Caco-2 (cell line): ENCODE measurements around the gene GUCD1. TPM values are rescaled to one million over a fixed set of nuclear protein-coding genes. Genes with fewer than 3 reads are reported as not detected.
"Not testable (repeated sequence)": the region's sequence is repeated elsewhere in the genome, so short reads cannot be mapped to it uniquely, and the experiment has no call there.

ENCODE experiments used
- BruUV-seq: library from RNA; stranded (reverse); fragments of 400-500 nt; replicated peaks from 2 replicates; lab custom pipeline; 2021; lab: Mats Ljungman, UMichigan
- CTCF ChIA-PET: fragments of 300-600 bp; sonication (Branson Sonifier 250); formaldehyde crosslinking; loops from one replicate; lab custom pipeline; 2022; ENCODE audit warnings: antibody characterized with exemption; lab: Charles Lee
- POLR2A ChIA-PET: fragments of 300-600 bp; sonication (Branson Sonifier 250); formaldehyde crosslinking; loops from one replicate; lab custom pipeline; 2022; ENCODE audit warnings: antibody characterized with exemption; lab: Charles Lee
- DNase-seq, 2 experiments: peaks; one replicate each; pipeline versions ENCODE4 v3.0.0 to v3.0.0-alpha.2; 2020 to 2022
- H3K27me3 ChIP-seq: replicated peaks from 2 replicates; pipeline ENCODE4 v1.6.0; 2011; ENCODE audit warnings: low read length; ENCODE audit not compliant: control insufficient read depth, insufficient read depth
- H3K36me3 ChIP-seq: 2 replicates; pipeline ENCODE4 v1.5.1; 2011; ENCODE audit warnings: low read length; ENCODE audit not compliant: control insufficient read depth, insufficient read depth
- H3K4me1 ChIP-seq: fragments of 250-450 bp; sonication (Bioruptor Pico); 2 replicates; pipeline ENCODE4 v1.5.1; 2020; ENCODE audit warnings: mild to moderate bottlenecking
- H3K4me3 ChIP-seq: 2 replicates; pipeline ENCODE4 v1.5.1; 2011; ENCODE audit warnings: low read depth, mild to moderate bottlenecking, control low read depth, low read length
- H3K9me3 ChIP-seq: fragments of 250-450 bp; sonication (Bioruptor Pico); 2 replicates; pipeline ENCODE4 v1.5.1; 2020; ENCODE audit warnings: mild to moderate bottlenecking, moderate library complexity
- H3K27ac Mint-ChIP-seq: one replicate; pipeline ENCODE4 v1.8.0; 2022; ENCODE audit warnings: mixed read lengths; ENCODE audit not compliant: unreplicated experiment
- H3K27me3 Mint-ChIP-seq: one replicate; pipeline ENCODE4 v1.8.0; 2022; ENCODE audit warnings: mixed read lengths; ENCODE audit not compliant: insufficient read depth, unreplicated experiment
- H3K36me3 Mint-ChIP-seq: one replicate; pipeline ENCODE4 v1.8.0; 2022; ENCODE audit warnings: mild to moderate bottlenecking, mixed read lengths; ENCODE audit not compliant: insufficient read depth, unreplicated experiment
- H3K4me1 Mint-ChIP-seq: one replicate; pipeline ENCODE4 v1.8.0; 2022; ENCODE audit warnings: low read depth, mixed read lengths; ENCODE audit not compliant: unreplicated experiment
- H3K4me3 Mint-ChIP-seq: one replicate; pipeline ENCODE4 v1.8.0; 2022; ENCODE audit warnings: mild to moderate bottlenecking, moderate library complexity, mixed read lengths; ENCODE audit not compliant: unreplicated experiment
- H3K9me3 Mint-ChIP-seq: one replicate; pipeline ENCODE4 v1.8.0; 2022; ENCODE audit warnings: mixed read lengths; ENCODE audit not compliant: unreplicated experiment
- intact Hi-C: fragments of 100-400 bp; cut with micrococcal nuclease; formaldehyde crosslinking; loops from one replicate; pipeline ENCODE4 v1.10.0; 2022; ENCODE audit not compliant: unreplicated experiment
- total RNA-seq: library from RNA; stranded (reverse); gene quantifications from 2 replicates; pipeline ENCODE4 v1.2.3, GENCODE V29; 2022
- TF ChIP-seq, protein P1 (sequence below), 2 experiments: fragments of 200-600 bp in 1 of 2; IDR thresholded peaks; 1 replicate in 1 of 2; 2 replicates in 1 of 2; pipeline versions ENCODE4 v1.5.1 to v1.8.0; 2011 to 2022; ENCODE audit warnings: antibody characterized with exemption in 1 of 2, control low read depth in 1 of 2, inconsistent platforms in 1 of 2, low read depth in 1 of 2, low read length in 1 of 2, mild to moderate bottlenecking in 1 of 2, moderate library complexity in 1 of 2; ENCODE audit not compliant: insufficient read depth in 1 of 2, severe bottlenecking in 1 of 2, unreplicated experiment in 1 of 2

GUCD1 gene
- total RNA-seq, 1 experiment from 2014 or later = 127 TPM

DNA sequence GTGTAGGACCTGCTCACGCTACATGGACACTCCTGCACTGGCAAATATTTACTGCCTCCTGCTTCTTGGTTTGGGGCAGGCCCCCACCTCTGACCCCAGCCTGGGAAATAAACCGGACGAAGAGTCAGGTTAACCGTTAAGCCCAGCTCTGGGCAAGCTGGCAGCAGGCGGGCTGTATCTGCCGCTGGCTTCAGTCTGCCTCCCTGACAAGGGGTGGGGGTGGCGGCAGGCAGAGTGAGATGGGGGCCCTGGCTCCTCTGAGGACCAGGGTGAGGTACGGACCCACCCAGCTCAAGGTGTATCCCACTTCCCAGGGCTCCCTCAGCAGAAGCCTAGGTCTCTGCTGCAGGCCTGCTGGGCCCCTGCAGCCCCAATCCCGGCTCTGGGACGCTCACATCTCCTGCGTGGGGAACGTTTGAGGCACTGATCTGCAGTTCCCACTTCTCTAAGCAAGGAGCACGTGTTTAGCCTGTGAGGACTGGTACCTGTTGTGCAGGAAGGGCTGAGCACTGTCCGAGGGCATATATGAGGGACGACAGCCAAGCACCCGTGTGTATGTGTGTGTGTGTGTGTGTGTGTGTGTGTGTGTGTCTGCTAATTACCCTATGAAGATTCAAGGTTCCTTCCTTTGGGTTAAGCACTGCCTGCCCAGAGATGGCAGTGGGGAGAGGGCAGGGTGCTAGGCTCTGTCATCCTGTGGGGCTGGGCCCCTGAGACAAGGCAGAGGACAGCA lies 39.1 kb upstream of the GUCD1 start:
- Mint-ChIP-seq H3K9me3 (no peaks in the 10 kb centered on the region), H3K36me3 (no peaks in the 10 kb centered on the region), H3K27me3 (no peaks in the 10 kb centered on the region), H3K27ac (peak overlapping the region; percentile 79), H3K4me3 (peak overlapping the region; percentile 86), H3K4me1 (no peaks in the 10 kb centered on the region)
- TF ChIP-seq, protein P1, sequence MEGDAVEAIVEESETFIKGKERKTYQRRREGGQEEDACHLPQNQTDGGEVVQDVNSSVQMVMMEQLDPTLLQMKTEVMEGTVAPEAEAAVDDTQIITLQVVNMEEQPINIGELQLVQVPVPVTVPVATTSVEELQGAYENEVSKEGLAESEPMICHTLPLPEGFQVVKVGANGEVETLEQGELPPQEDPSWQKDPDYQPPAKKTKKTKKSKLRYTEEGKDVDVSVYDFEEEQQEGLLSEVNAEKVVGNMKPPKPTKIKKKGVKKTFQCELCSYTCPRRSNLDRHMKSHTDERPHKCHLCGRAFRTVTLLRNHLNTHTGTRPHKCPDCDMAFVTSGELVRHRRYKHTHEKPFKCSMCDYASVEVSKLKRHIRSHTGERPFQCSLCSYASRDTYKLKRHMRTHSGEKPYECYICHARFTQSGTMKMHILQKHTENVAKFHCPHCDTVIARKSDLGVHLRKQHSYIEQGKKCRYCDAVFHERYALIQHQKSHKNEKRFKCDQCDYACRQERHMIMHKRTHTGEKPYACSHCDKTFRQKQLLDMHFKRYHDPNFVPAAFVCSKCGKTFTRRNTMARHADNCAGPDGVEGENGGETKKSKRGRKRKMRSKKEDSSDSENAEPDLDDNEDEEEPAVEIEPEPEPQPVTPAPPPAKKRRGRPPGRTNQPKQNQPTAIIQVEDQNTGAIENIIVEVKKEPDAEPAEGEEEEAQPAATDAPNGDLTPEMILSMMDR (IDR thresholded peaks at IDR 0.05; ENCODE audit: insufficient read depth in 1 of 2, low read depth in 1 of 2, low read length in 1 of 2, severe bottlenecking in 1 of 2, unreplicated experiment in 1 of 2) = no peak
- BruUV-seq = no TSS peak
- ChIA-PET CTCF (interaction anchor here (0.9 kb wide), 1 partner anchor 10 kb away, joined by 3 read pairs; no protein-coding TSS in a partner anchor), POLR2A (no interaction called here)
- no peak for DNase-seq
- H3K4me3 ChIP-seq = no peak overlapping the region
- H3K9me3 ChIP-seq = no peaks in the 10 kb centered on the region
- intact Hi-C loops = loop anchor here (1.0 kb wide), 2 partner anchors 15 to 39 kb away; partner anchors contain the start of genes GUCD1 and SNRPD3
- no peaks in the 10 kb centered on the region; the same call in 1 of the 2 replicates for H3K36me3 ChIP-seq
- H3K4me1 ChIP-seq = peaks cover 10% of the 10 kb centered on the region
- H3K27me3 ChIP-seq = no peaks in the 10 kb centered on the region

DNA sequence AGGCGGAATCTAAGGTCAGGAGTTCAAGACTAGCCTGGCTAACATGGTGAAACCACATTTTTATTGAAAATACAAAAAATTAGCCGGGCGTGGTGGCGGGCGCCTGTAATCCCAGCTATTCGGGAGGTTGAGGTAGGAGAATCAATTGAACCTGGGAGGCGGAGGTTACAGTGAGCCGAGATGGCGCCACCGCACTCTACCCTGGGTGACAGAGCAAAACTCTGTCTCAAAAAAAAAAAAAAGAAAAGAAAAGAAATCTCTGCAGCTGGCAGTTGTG lies 38.6 kb upstream of the GUCD1 start:
- H3K27ac Mint-ChIP-seq = peak overlapping the region; percentile 79
- ChIA-PET POLR2A (interaction anchor here (1.0 kb wide), 1 partner anchor 196 kb away, joined by 4 read pairs; no protein-coding TSS in a partner anchor), CTCF (interaction anchor here (0.9 kb wide), 1 partner anchor 10 kb away, joined by 3 read pairs; no protein-coding TSS in a partner anchor)
- not testable (repeated sequence) for DNase-seq, H3K27me3 Mint-ChIP-seq, H3K9me3 Mint-ChIP-seq, H3K36me3 Mint-ChIP-seq, H3K4me1 Mint-ChIP-seq, H3K9me3 ChIP-seq, H3K36me3 ChIP-seq, H3K27me3 ChIP-seq
- peak overlapping the region; percentile 86 for H3K4me3 Mint-ChIP-seq
- H3K4me1 ChIP-seq = peaks cover 10% of the 10 kb centered on the region
- intact Hi-C loops = loop anchor here (1.0 kb wide), 2 partner anchors 14 to 38 kb away; partner anchors contain the start of genes GUCD1 and SNRPD3
- BruUV-seq = TSS peak; percentile 93
- H3K4me3 ChIP-seq = peak overlapping the region; percentile 82

DNA sequence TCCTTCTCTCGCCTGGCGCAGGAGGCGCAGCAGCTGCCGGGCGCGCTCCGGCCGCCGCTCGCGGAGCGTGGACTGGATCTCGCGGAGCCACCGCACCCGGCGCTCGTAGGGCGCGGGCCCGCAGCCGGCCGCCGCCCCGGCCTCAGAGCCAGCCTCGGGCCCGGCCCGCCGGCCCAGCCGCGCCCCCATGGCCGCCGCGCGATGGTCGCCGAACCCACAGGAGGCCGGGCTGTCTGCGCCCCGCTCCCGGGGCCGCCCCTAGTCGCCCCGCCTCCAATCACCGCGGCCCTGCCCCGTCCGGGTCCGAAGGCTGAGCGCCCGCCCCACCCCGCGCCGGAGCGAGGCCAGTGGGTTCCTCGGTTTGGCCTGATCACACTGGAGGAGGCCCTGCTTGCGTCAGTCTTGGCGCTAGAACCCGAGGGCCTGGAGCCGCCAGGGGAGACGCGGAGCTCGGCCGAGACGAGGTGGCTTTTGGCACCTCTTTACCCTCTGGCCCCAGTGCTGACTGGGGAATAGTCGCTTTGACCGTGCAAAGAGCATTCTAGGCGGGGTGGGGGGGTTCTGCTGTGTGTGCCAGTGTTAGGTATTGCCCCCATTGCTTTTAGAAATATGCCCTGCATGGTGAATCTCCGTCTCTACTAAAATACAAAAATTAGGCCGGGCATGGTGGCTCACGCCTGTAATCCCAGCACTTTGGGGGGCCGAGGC lies 38.1 kb upstream of the GUCD1 start, which contains the start of gene LRRC75B:
TSS of gene LRRC75B (minus strand) at position 223 of the 708 bp plus-strand sequence. CDS start at position 189, 34 bp downstream.
- intact Hi-C loops = loop anchor here (1.0 kb wide), 2 partner anchors 14 to 38 kb away; partner anchors contain the start of genes GUCD1 and SNRPD3
- ChIA-PET POLR2A (interaction anchor here (1.0 kb wide), 1 partner anchor 196 kb away, joined by 4 read pairs; no protein-coding TSS in a partner anchor), CTCF (interaction anchor here (0.9 kb wide), 1 partner anchor 9 kb away, joined by 3 read pairs; no protein-coding TSS in a partner anchor)
- Mint-ChIP-seq H3K9me3 (no peaks in the 10 kb centered on the region), H3K36me3 (no peaks in the 10 kb centered on the region), H3K27me3 (no peaks in the 10 kb centered on the region), H3K4me3 (peak within 1 kb of the TSS; percentile 86), H3K27ac (peak within 1 kb of the TSS; percentile 79), H3K4me1 (no peaks in the 10 kb centered on the region)
- peaks cover 10% of the 10 kb centered on the region for H3K4me1 ChIP-seq
- no peaks in the 10 kb centered on the region for H3K27me3 ChIP-seq
- peak; percentile 92 to 95 for DNase-seq
- TF ChIP-seq, protein P1 (IDR thresholded peaks at IDR 0.05; ENCODE audit: insufficient read depth in 1 of 2, low read depth in 1 of 2, low read length in 1 of 2, severe bottlenecking in 1 of 2, unreplicated experiment in 1 of 2) = no peak
- H3K36me3 ChIP-seq = no peaks in the 10 kb centered on the region; the same call in 1 of the 2 replicates
- peak within 1 kb of the TSS; percentile 82 for H3K4me3 ChIP-seq
- no peaks in the 10 kb centered on the region for H3K9me3 ChIP-seq
- BruUV-seq = no TSS peak
